HG03159 (cell line): Measurements from ENCODE around the gene S100A10.

Experiments used
- ATAC-seq: cut with Tn5 transposase; IDR thresholded peaks from one replicate; pipeline ENCODE4 v1.9.1; 2021; ENCODE audit warnings: mild to moderate bottlenecking, moderate library complexity; ENCODE audit not compliant: unreplicated experiment

Gene S100A10

DNA sequence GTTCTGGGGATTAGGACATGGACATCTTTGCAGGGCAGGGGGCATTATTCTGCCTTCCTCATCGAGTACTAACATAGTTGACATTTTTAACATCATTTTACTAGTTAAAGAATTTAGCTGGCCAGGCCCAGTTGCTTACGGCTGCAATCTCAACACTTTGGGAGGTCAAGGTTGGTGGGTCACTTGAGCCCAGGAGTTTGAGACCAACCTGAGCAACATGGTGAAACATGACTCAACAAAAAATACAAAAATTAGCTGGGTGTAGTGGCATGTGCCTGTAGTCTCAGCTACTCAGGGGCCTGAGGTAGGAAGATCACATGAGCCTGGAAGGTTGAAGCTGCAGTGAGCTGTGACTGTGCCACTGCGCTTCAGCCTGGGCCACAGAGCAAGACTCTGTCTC lies 54.5 kb downstream of the S100A10 start:
- no peak for ATAC-seq

DNA sequence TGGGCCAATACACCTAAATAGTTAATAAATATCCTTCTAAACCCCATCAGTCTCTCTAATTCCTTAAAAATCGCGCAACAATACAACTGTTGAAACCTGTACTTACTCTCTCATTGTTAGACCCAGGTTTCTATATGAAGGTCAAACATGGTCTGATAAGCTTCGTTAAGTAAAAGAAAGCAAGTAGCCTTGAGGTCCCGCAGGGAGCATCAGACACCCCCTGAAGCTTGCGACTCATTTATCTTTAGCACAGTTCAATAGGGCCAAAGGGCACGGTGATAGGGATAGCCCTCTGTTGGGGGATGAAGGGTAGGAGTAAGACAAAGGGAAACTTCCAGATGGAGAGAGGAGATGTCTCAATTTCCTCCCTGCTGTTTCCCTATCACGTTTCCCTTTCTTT lies 57.0 kb downstream of the S100A10 start:
- ATAC-seq: no peak

DNA sequence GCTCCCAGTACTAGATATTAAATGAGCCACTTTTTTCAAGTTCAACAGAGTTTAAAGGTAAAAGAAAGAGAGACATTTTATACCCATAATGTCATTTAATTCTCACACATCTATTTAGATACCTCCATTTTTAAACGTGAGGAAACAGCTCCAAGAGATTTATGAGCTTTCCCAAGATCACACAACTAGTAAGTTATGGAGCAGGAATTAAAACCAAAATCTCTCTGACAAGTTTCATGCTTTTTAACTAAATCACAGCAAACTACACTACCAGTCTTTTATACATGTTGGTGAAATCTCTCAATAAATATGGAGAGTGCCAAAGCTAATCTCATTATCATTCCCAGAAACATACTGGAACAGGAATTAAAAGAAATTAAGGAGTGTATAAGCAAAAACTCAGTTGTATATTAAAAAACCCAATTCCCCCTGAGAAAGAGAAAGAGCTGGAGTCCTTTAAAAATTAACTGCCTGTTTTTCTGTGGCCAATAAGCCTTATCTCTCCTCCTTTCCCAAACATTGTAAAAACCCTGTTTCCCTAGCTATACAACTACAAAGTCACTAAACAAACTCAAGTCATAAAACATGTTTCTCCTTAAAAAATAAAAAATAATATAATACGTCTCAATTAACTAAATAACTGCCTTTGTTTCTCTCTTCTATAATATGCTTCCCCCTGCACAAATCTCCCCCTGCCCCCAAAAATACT lies 57.6 kb downstream of the S100A10 start:
- no peak for ATAC-seq

DNA sequence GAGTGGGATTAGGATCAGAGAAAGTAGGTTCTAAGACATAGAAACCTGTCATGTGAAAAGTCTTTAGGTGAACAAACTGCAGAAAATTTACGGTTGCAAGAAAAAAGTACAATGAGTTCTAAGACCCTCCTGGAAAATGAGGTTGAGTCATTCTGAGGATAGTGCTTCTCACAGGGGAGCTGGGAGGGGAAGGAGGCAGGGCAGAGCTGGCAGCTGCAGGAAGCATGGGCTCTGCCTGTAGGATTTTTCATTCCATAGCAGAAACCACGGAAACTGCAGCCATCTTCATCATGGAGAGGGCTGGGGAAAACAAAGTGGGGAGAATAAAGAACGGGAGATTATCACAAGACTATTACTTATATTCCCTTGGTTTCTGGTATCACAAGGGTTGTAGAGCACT lies 58.5 kb downstream of the S100A10 start:
- no peak for ATAC-seq

DNA sequence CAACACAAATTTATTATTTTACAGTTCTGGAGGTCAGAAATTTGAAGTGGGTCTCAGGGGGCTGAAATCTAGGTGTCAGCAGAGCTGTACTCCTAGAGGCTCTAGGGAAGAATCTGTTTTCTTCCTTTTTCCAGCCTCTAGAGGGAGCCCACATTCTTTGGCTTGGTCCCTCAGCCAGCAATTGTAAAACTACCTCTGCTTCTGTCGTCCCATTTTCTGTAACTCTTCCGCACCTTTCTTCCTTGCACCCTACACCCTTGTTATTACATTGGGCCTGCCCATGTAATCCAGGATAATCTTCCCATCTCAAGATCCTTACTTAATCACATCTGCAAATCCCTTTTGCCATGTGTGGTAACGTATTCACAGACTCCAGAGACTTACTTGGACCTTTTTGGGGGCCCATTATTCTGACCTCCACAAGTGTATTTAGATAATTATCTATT lies 59.6 kb downstream of the S100A10 start:
- ATAC-seq: no peak
